ENCODE measurements around the gene WNK2. TPM values are rescaled to one million over a fixed set of nuclear protein-coding genes. Genes with fewer than 3 reads are reported as not detected.

Gene WNK2
- total and polyA plus RNA-seq, 7 donors: 8.1 to 58.8 (median 35.5) TPM

- ATAC-seq (no peak), DNase-seq (no peak)
- TF ChIP-seq CTCF (IDR thresholded peaks at IDR 0.05): no peak
- no peaks in the 10 kb centered on the region for H3K9me3 ChIP-seq
- WGBS, 3 donors: 95 to 97% (median 96%) methylated on average over 8 of the region's 8 CpGs
- no peak overlapping the region for H3K27ac ChIP-seq
- peaks cover 9% of the 10 kb centered on the region for H3K4me1 ChIP-seq
- H3K4me3 ChIP-seq: no peak overlapping the region
- no peaks in the 10 kb centered on the region for H3K36me3 ChIP-seq (ENCODE audit: insufficient read depth in 1 of 2, low read depth in 1 of 2)
- H3K27me3 ChIP-seq (ENCODE audit: insufficient read depth in 3 of 3, low read length in 2 of 3): no peaks in the 10 kb centered on the region
- intact Hi-C loops (cut with DNase I): loop anchor here in 1 of 2 donors (10.0 kb wide), 1 partner anchor 187 kb away; no protein-coding TSS in a partner anchor
Observed at GRCh38 chr9:93171261-93171990, 12.5 kb upstream of the WNK2 start.

- 66 to 83% (median 74%) methylated on average over 20 of the region's 20 CpGs for WGBS, 3 donors
- no peaks in the 10 kb centered on the region for H3K27me3 ChIP-seq (ENCODE audit: insufficient read depth in 3 of 3, low read length in 2 of 3)
Observed at GRCh38 chr9:93172666-93173364, 11.1 kb upstream of the WNK2 start.

GRCh38 chr9:93173365-93174051 is 10.4 kb upstream of the WNK2 start:
- 83 to 87% (median 84%) methylated on average over 12 of the region's 12 CpGs for WGBS, 3 donors
- TF ChIP-seq CTCF (IDR thresholded peaks at IDR 0.05): no peak
- Histone ChIP-seq H3K4me1 (peaks cover 4% of the 10 kb centered on the region), H3K4me3 (no peak overlapping the region), H3K27me3 (ENCODE audit: insufficient read depth in 3 of 3, low read length in 2 of 3) (no peaks in the 10 kb centered on the region), H3K27ac (no peak overlapping the region), H3K9me3 (no peaks in the 10 kb centered on the region), H3K36me3 (ENCODE audit: insufficient read depth in 1 of 2, low read depth in 1 of 2) (no peaks in the 10 kb centered on the region)
- intact Hi-C loops (cut with DNase I): loop anchor here in 1 of 2 donors (2.0 to 10.0 kb wide), 2 partner anchors 31 to 189 kb away; no protein-coding TSS in a partner anchor
- ATAC-seq: no peak
- DNase-seq: no peak

More at GRCh38 chr9:93172666-93173364, 11.1 kb upstream of the WNK2 start:
- TF ChIP-seq CTCF (IDR thresholded peaks at IDR 0.05): no peak
- H3K27ac ChIP-seq: no peak overlapping the region
- intact Hi-C loops (cut with DNase I): loop anchor here in 1 of 2 donors (10.0 kb wide), 1 partner anchor 188 kb away; no protein-coding TSS in a partner anchor
- H3K9me3 ChIP-seq: no peaks in the 10 kb centered on the region
- DNase-seq: no peak
- no peak overlapping the region for H3K4me3 ChIP-seq
- ATAC-seq: peak in 1 of 4 donors; percentile 33
- H3K4me1 ChIP-seq: peaks cover 9% of the 10 kb centered on the region
- H3K36me3 ChIP-seq (ENCODE audit: insufficient read depth in 1 of 2, low read depth in 1 of 2): no peaks in the 10 kb centered on the region

- no peaks in the 10 kb centered on the region for H3K4me1 ChIP-seq
- no peak for TF ChIP-seq CTCF (IDR thresholded peaks at IDR 0.05)
- peak; percentile 52 to 87 (median 68) for ATAC-seq
Observed at GRCh38 chr9:93174976-93175375, 9.0 kb upstream of the WNK2 start.

More at GRCh38 chr9:93174976-93175375, 9.0 kb upstream of the WNK2 start:
- Histone ChIP-seq H3K36me3 (ENCODE audit: insufficient read depth in 1 of 2, low read depth in 1 of 2) (no peaks in the 10 kb centered on the region), H3K9me3 (no peaks in the 10 kb centered on the region), H3K27me3 (ENCODE audit: insufficient read depth in 3 of 3, low read length in 2 of 3) (no peaks in the 10 kb centered on the region), H3K27ac (no peak overlapping the region), H3K4me3 (no peak overlapping the region)
- DNase-seq: no peak
- intact Hi-C loops (cut with DNase I): loop anchor here in 1 of 2 donors (2.0 to 10.0 kb wide), 2 partner anchors 32 to 190 kb away; no protein-coding TSS in a partner anchor
- WGBS, 3 donors: 47 to 72% (median 69%) methylated on average over 3 of the region's 3 CpGs

Measured in psoas muscle (tissue), 8 donors.